HG03095 (cell line): Measurements from ENCODE around the gene UGCG.
"Not testable (repeated sequence)": the region's sequence is repeated elsewhere in the genome, so short reads cannot be mapped to it uniquely, and the experiment has no call there.

Source experiments
- ATAC-seq: cut with Tn5 transposase; IDR thresholded peaks from one replicate; pipeline ENCODE4 v1.9.1; 2021; ENCODE audit warnings: moderate library complexity; ENCODE audit not compliant: unreplicated experiment

Gene UGCG

DNA sequence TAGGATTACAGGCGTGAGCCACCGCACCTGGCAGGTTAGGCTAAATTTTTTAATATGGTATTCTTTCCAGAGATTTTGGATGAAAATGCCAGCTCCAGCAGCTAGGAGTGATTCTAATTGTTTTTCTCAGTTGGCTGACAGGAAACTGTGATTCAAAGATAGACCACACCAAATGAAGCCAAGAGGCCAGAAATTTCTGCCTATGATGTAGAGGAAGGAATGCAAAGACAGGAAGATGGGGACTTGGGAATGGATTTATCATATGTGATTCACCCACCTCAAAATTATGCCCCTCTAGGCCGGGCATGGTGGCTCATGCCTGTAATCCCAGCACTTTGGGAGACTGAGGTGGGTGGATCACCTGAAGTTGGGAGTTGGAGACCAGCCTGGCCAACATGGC, 53.3 kb downstream of the UGCG start:
- no peak for ATAC-seq

DNA sequence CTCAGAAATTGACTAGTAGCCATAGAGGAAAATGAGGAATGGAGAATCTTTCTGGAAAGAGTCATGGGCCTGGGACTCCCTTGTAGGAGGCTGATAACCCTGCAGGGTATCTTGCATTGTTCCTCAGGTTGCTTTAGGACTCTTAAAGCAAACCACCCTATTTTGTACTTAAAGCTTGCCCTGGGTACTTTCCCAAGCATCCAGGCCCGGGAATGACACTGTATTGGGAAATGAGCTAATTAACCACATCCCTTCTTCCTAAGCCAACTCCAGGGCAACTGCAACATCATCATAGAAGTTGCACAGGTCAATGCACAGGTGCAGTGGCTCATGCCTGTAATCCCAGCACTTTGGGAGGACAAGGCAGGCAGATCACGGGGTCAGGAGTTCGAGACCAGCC, 55.9 kb downstream of the UGCG start:
- no peak for ATAC-seq

DNA sequence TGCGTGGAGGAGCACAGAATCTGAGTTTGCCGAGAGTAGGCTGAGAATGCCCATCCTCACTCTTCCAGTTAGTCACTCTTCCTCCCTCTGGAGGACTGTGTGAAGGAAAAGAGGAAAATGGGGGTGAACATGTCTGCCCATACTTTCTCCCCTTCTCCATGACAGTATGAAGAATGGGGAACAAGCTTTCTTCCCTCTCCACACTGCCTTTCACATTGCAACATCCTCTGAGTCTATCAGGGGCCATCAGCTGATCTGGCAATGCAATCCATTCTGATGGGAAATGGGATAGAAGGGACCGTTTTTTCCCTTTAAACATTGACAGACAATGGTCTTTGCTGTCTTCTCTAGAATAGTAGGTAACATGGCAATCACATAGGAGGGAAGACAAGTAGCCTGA, 56.8 kb downstream of the UGCG start:
- no peak for ATAC-seq

DNA sequence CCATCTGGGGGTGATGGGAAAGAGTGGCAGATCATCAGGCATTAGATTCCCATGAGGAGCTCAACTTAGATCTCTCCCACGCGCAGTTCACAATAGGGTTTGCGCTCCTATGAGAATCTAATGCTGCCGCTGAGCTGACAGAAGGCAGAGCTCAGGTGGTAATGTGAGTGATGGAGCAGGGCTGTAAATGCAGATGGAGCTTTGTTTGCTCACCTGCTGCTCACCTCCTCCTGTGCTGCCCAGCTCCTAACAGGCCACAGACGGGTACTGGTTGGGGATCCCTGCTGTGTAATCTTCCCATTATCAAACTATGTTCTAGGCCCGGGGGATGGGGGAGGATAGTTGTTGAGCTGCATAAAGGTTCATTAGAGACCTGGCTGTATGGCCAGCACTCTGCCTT, 58.4 kb downstream of the UGCG start:
- ATAC-seq: no peak

DNA sequence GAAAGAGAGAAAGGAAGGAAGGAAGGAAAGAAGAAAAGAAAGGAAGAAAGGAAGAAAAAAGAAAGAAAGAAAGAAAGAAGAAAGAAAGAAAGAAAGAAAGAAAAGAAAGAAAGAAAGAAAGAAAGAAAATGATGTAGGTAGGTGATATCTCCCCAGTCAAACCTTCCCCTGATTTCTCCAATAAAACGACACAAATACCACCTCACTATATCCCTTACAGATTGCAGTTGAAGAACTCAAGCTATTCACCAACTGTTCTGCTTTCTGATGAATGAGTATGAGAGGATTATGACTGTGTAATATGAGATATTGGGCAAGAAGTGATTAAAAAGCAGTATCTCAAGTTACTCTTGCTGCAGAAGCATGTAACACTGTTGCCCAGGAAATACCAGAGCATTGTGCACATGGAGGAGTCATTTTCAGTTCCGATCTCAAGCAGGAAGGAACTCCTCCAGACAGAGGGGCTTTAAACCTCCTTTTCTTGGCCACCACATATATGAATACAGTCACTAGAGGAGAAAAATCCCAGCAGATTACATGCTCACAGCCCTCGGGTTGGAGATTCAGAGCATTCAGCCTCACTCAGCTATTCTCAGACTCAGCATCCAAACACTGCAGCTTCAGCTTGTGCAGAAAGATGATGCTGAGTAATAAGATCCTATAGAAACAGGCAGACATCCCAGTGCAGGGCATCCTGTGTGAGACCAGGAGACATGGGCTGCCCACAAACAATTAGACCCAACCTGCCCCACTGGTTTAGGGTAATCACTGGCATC, 61.4 kb downstream of the UGCG start:
- ATAC-seq: peak; percentile 52

DNA sequence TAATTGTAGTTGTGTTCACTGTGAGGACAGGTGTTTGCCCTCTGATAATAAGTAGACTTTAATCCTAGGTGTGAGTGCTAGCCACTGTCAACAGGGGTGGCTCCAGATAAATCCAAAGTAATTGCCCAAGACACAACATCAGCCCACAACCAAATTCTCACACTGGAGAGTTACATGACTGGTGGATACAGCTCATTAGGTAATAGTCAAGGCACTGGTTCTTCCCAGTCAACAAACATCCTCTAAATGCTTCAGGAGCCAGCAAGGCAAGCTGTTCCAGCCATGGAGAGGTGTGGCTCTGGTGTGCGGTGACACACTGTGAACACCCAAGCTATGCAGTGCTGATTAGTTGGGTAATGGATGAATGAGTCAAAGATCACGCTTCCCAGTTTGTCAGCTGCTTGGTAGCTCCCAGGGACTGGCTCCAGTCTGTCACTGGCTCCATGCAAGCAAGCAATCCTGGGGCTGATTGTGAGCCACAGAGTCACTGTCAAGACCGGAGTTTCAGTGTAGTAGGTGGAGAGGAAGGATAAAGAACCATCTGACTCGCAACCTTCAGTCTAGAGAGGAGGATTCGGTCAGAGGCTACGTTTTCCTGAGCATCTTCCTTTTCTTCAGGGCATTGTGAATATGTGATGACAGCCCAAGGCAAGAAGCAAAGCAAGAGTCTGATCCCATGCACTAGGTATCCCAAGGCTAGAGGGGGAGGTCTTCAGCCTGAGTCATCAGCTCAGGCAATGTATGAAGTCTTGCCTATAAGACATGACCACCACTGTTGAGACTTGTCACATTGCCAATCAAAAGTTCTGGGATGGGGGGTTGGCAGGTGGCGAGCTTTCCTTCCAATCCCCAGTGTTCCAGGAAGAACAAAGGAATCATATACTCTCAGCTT, 63.1 kb downstream of the UGCG start:
- ATAC-seq: no peak

DNA sequence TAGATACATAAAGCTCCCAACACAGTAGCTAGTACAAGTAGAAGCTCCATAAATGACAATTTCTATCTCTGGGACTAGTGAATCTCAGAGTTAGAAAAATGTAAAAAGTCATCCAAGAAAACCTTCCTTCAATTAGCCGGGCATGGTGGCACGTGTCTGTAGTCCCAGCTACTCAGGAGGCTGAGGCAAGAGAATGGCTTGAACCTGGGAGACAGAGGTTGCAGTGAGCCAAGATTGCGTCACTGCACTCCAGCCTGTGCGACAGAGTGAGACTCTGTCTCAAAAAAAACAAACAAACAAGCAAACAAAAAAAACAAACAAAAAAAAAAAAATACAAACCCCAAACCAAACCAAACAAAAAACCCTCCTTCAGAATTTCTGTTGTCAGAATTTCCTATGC, 63.9 kb downstream of the UGCG start:
- ATAC-seq: not testable (repeated sequence)

DNA sequence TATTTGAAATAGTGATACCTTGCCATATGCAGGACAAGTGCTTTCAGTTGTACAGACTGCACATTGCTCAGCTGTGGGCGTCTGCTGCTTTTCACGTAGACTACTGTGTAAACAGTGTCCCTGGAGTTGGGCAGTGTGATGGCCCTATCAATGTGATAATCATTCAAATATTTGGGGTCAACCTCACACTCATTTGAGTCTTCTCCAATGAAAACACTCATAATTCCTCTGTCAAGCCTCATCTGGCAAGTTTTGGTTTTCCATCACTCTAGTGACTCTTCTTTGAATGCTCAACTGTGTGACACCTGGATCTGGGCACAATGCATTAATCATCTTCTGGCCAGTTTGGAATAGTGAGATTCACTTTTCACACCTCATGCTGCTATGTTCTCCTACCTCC, 64.4 kb downstream of the UGCG start:
- no peak for ATAC-seq

DNA sequence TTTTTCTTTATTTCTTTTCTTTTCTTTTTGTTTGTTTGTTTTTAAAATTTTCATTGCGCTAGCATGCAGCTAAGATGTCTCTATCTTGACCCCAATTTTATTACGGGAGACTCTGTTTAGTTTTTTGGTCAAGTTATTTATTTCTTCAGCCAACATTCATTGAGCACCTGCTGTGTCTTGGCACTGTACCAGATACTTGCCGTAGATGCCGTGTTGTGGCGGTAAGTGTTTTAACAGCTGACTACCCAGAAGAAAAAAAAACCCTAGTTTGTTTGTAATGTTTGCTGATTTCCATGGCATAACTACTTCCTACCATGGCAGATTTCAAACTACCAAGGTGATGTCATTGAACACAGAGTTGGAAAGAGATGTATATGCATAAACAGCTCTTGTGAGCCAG, 65.0 kb downstream of the UGCG start:
- no peak for ATAC-seq

DNA sequence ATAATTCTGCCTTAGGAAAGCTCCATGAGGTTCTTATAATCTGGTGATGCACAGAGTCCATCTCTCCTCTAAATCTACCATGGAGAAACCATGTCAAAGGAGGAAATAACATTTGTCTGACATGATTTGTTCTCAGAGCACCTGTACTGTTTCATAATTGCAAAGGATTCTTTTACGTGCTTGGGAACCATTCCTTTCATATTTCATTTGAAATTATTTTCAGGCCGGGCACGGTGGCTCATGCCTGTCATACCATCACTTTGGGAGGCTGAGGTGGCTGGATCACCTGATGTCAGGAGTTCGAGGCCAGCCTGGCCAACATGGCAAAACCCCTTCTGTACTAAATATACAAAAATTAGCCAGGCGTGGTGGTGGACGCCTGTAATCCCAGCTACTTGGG, 65.4 kb downstream of the UGCG start:
- no peak for ATAC-seq

DNA sequence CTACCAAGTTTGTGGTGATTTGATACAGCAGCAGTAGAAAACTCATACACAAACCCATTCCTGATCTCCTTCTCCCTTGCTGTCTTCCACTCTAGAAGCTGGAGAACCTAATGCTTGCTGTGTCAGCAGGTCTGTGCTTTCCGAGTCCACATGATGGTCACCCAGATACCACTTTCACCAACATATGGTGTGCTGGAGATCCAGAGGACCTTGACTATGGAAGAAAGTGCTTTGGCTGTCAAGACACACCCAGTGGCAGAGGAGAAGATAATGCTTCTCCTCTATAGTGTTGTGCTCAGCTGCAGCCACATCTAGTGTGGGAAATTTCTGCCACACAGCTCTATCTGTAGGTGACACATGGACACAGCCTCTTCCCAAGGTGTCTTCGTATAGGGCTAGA, 67.4 kb downstream of the UGCG start:
- ATAC-seq: no peak

DNA sequence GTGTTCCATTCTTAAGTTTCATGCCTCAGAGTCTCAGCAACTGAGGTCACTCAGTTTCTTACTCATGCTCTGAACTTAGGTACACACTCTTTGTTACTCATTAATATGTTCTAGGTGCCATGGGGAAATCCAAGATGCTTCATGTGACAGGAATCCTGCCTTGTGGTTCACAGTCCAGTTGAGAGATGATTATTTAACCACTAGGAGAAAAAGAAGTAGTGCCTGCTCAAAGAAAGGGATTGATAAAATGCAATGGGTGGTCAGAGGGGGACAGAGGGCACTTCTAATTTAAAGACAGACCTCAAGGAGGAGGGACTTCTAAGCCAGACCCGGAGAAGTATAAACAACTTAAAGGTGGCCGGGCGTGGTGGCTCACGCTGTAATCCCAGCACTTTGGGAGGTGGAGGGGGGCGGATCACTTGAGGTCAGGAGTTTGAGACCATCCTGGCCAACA, 69.0 kb downstream of the UGCG start:
- peak; percentile 64 for ATAC-seq

DNA sequence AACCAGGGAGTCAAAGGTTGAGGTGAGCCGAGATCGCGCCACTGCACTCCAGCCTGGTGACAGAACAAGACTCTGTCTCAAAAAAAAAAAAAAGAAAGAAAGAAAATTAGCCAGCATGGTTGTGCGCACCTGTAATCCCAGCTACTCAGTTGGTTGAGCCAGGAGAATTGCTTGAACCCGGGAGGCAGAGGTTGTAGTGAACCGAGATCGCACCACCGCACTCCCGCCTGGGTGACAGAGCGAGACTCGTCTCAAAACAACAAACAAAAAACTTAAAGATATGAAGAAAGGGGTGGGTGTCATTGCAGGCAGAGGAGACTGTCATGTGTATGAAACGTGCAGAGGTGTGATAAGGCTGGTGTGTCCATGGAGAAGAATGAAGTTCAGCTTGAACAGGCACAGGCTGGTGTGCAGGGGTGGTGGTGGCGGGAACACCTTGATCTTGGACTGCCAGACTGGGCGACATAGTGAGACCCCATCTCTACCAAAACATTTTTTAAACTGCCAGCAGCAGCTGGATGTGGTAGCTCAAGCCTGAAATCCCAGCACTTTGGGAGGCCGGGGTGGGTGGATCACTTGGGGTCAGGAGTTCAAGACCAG, 69.6 kb downstream of the UGCG start:
- no peak for ATAC-seq

DNA sequence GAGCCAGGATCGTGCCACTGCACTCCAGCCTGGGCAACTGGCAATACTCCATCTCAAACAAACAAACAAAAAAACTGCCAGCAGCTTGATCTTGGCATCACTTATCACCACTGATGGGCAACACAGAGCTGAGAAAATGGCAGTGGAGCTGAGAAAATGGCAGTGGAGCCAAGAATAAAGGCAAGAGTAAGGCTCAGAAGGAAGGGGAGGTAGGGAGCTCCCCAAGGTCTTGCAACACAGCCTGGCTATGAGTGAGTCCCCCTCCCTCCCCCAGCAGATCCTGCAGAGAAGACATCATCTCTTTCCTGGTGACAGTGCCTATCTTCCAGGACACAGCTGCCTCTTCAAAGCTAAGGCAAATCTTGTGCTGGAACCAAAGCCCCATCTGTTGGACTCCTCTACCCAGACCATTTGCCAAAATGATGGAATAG, 70.3 kb downstream of the UGCG start:
- no peak for ATAC-seq

DNA sequence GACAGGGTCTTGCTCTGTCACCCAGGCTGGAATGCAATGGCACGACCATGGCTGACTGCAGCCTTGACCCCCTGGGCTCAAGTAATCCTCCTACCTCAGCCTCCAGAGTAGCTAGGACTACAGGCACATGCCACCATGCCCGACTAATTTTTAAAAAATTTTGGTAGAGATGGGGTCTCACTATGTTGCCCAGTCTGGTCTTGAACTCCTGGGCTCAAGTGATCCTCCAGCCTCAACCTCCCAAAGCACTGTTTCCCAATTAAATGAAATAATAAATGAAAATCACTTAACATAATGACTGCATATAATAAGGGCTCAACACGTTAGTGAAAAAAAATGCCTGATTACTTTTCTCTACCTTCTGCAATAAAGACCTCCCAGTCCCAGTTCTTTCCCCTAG, 71.0 kb downstream of the UGCG start:
- ATAC-seq: no peak

DNA sequence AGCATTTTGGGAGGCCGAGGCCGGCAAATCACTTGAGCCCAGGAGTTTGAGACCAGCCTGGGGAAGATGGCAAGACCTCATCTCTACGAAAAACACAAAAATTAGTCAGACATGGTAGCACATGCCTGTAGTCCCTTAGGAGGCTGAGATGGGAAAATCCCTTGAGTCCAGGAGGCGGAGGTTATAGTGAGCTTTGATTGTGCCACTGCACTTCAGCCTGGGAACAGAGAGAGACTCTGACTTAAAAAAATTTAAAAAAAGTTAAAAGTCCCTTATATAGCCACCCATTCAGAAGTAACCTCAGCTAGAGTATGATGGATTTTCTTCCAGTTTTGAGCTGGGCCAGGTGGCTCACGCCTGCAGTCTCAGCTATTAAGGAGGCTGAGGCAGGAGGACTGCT, 72.4 kb downstream of the UGCG start:
- ATAC-seq: no peak

DNA sequence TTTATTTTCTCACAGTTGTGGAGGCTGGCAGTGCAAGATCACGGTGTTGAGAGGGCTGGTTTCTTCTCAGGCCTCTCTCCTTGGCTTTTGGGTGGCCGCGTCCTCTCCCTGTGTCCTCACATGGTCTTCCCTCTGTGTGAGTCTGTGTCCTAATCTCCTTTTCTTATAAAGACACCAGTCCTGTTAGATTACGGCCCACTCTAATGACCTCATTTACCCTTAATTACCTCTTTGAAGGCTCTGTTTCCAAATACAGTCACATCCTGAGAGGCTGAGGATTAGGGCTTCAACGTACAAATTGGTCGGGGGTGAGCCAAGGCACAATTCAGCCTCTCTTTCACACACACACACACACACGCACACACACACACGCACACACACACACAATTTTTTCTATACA, 73.0 kb downstream of the UGCG start:
- ATAC-seq: no peak

DNA sequence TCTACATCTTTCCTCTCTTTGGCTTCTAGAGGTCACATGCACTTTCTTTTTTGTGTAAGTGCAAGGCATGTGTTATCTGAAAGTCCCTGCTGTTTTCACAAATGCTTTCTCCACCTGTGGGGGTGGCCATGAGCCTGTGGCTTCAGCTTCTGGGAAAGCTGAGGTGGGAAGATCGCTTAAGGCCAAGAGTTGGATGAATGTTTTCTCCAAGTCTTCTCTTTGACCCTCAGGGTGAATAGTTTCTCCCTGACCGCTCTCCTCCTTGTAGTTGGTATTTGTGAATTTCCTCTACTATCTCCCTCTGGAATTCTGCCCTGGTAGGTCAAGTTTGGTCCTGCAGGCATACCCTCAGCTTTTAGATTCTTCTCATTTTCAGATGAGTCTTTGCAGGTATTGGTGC, 74.2 kb downstream of the UGCG start:
- ATAC-seq: no peak

DNA sequence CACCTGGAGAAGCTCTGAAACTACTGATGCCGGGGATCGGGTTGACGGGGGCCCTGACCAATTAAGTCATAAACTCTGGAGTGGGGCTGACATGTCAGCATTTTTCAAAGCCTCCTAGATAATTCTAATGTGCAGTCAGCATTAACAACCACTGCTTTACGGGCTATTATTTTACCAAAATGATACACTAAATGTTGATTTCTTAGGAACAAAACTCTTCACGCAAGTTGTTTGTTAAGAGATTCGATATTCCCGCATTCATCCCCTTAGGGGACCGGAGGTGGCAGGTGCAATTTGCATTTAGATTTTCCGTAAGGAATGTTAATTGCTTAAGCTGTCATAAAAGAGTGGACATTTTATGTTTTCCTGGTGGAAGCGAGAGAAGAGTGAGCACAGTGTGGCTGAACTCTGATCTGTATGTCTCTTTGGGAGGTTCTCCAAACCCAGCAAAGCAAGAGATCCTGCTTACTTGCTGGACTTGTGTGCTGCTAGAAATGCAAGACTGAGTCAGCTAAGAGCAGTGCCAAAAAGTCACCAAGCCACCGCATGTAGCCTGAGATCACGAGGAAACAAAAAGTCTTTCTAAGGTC, 77.6 kb downstream of the UGCG start:
- no peak for ATAC-seq

DNA sequence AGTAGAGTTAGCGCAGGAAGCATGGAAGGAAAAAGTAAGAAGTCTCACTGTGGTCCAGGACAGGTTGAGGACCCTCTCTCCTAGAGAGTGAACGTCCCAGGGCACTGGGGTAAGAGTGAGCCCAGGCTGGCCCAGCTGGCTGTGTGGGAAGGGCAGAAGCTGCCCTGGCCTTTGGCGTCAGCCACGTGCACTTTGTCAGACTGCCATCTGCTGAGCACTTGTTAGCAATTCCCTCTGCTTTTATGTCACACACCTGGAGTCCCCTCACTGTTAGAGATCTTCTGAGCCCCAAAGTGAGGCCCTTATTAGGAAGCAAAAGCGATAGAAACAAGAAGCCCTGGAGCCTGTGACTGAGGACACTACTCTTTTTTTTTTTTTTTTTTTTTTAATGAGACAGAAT, 79.1 kb downstream of the UGCG start:
- no peak for ATAC-seq

DNA sequence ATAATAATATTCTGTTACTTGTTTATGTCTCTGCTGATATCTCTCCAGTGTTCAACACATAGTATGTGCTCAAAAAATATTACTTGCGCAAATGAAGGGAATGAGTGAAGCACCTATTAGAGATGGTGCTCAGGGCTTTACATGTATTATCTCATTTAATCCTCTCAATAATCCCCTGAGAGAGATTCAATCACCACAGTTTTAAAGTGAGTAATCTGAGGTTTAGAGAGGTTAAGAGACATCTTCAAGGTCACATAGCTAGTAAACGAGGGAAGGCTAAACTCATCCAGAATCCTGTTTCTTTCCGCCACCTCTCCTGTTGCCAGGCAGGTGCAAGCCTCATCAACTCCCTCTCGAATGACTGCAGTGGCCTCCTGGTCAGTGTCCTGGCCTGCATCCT, 82.0 kb downstream of the UGCG start:
- ATAC-seq: no peak
